GDM1 (cell line): ENCODE measurements around the gene INO80D.
A peak's percentile ranks its signal among the peaks of the same experiment; 100 is the strongest.
"Not testable (repeated sequence)": the region's sequence is repeated elsewhere in the genome, so short reads cannot be mapped to it uniquely, and the experiment has no call there.

ENCODE experiments used
- DNase-seq: peaks from one replicate; lab custom pipeline; 2025; lab: John Stamatoyannopoulos, UW

Gene INO80D

GRCh38 chr2:206028101-206028500 lies 57.9 kb downstream of the INO80D start:
- no peak for DNase-seq

DNA sequence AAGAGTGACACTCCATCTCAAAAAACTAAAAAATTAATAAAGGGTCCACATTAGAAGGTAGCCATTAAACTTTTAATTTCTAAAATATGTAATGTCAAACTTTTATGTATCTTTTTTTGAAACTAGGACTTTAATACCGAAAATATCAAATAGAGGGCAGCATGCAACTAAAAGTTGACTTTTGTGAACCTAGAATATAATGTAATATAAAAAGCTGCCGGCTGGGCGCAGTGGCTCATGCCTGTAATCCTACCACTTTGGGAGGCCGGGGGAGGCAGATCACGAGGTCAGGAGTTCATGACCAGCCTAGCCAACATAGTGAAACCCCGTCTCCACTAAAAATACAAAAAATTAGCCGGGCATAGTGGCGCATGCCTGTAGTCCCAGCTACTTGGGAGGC lies 62.8 kb downstream of the INO80D start:
- no peak for DNase-seq

DNA sequence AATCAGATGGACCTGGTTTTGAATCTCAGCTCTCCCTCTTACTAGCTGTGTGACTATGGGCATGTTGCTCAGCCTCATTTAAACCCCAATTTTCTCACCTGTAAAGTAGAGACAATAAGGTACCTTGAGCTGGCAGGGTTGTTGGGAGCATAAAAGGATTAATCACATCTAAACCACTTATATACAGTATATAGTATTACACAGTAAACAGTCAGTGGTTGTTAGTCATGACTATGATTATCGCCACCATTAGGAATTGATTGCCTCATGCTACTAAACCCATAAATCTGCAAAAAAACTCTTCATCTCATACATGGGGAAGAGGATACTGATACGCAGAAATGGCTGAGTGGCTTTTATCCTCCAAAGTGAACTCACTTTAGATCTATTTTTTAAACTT lies 65.8 kb downstream of the INO80D start:
- no peak for DNase-seq

GRCh38 chr2:206015746-206016145 lies 70.2 kb downstream of the INO80D start:
- not testable (repeated sequence) for DNase-seq

DNA sequence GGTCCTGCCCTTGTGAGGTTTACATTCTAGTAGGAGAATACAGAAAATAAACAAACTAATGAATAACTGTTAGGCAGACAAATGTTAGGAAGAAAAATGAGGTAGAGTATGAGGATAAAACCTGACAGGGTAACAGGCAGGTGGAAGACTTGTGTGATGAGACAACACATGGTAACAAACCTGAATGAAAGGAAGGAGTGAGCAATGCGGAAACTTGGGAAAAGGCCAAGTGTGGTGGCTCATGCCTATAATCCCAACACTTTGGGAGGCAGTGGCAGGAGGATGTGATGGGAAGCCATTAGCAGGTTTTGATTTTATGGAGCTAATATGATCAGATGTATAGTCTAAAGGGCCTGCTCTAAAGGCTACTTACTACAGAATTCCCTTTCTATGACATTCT lies 74.2 kb downstream of the INO80D start:
- DNase-seq = no peak

- no peak for DNase-seq
Observed at GRCh38 chr2:206011018-206011614, 74.9 kb downstream of the INO80D start.

GRCh38 chr2:206004004-206004693 lies 81.8 kb downstream of the INO80D start:
- peak; percentile 23 for DNase-seq

DNA sequence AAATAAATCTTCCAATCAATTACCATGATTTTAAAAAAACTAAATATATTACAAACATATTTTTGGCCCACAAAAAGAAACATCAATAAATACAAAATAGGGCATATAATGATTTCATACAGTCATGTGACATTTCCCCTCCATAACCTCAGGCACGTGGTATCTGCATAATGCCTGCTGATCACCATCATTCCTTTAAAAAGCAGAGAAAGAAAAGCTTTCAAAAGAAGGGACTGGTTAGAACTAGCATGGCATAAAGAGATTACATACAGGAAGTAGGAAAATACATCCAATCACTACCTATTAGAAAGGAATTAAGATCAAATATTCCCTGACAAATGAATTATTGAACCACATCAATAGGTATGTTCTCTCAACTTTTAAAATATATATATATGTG lies 83.5 kb downstream of the INO80D start:
- DNase-seq = no peak

- DNase-seq = no peak
Observed at GRCh38 chr2:206001912-206002311, 84.1 kb downstream of the INO80D start.

DNA sequence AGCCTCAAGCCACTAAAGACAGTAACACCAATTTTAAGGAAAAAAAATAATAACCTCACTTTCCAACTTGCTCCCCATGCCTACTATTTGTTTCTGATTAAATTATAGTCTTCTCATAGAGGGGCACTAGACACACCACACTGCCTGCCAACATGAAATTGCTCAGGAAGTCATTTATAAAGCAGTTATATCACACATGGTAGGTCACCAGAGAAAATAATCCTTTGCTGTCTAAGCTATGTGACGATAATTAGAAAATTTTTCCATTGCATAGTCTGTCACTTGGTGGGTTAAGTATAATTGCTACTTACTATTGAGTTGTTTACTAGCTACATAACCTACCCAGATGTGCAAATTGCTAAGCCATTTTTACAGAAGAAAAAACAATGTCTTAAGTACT lies 85.2 kb downstream of the INO80D start:
- no peak for DNase-seq

GRCh38 chr2:205998583-205998982 lies 87.4 kb downstream of the INO80D start:
- DNase-seq = no peak

- no peak for DNase-seq
Observed at GRCh38 chr2:205996161-205996560, 89.8 kb downstream of the INO80D start.

- no peak for DNase-seq
Observed at GRCh38 chr2:205995260-205995659, 90.7 kb downstream of the INO80D start.

- DNase-seq = no peak
Observed at GRCh38 chr2:205994344-205994743, 91.6 kb downstream of the INO80D start.

DNA sequence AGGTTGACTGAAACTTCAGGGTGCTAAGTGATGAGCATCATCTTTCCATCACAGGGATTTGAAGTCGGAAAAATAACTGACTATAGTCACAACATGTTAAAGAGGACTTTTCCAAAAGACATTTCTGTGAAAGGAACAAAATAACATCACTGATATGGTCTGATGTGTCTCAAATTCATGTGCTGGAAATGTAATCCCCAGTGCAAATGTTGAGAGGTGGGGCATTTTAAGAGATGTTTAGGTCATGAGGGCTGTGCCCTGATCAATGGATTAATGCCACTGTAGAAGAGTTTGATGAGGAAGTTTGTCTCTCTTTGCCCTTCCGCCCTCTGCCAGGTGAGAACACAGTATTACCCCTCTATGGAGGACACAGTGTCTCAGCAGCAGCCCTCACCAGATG lies 95.9 kb downstream of the INO80D start:
- no peak for DNase-seq

- no peak for DNase-seq
Observed at GRCh38 chr2:205989271-205990071, 96.5 kb downstream of the INO80D start.

DNA sequence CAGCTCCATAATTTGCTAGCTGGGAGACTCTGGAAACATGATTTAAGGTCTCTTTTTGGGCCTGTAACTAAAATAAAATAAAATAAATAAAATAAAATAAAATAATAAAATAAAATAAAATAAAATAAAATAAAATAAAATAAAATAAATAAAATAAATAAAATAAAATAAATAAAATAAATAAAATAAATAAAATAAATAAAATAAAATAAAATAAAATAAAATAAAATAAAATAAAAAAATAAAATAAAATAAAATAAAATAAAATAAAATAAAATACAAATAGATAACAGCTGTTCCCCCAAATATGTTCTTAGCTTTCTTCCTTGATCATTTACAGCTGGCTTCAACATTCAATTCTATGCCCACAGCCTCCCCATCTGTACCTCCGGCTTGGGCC lies 97.3 kb downstream of the INO80D start:
- not testable (repeated sequence) for DNase-seq

GRCh38 chr2:205988274-205988673 lies 97.7 kb downstream of the INO80D start:
- no peak for DNase-seq

GRCh38 chr2:205986334-205986733 lies 99.6 kb downstream of the INO80D start:
- DNase-seq = not testable (repeated sequence)

- DNase-seq = no peak
Observed at GRCh38 chr2:205984381-205984780, 101.6 kb downstream of the INO80D start.

DNA sequence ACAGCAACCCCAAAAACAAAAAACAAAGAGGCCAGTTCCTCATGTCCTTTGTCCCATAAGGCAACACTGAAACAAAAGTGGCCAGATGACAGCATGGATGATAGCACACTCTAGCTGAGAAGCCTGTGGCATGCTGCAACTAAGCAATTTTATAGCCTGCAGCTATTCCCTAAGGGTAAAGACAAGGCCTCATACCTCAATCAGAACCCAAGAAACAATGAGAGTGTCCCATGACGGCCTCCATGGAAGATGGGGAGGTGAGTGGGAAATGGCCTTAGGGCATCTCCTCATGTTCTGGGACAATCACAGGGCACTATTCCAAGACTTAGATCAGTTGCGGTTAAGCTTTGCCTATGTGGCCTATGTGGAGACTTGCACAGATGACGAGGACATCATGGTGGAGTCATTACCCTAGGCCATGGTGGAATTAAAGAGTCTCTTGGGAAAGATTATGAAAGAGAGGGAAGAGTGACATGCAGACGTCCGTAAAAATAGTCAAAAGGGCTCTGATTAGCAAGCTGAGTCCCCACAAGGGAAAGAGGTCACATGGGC lies 103.1 kb downstream of the INO80D start:
- no peak for DNase-seq

DNA sequence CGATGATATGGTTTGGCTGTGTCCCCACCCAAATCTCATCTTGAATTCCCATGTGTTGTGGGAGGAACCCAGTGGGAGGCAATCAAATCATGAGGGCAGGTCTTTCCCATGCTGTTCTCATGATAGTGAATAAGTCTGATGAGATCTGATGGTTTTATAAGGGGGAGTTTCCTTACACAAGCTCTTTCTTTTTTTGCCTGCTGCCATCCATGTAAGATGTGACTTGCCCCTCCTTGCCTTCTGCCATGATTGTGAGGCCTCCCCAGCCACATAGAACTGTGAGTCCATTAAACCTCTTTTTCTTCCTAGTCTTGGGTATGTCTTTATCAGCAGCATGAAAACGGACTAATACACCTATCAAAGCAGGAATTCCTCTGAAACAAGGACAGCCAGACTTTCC lies 107.2 kb downstream of the INO80D start:
- DNase-seq = not testable (repeated sequence)

DNA sequence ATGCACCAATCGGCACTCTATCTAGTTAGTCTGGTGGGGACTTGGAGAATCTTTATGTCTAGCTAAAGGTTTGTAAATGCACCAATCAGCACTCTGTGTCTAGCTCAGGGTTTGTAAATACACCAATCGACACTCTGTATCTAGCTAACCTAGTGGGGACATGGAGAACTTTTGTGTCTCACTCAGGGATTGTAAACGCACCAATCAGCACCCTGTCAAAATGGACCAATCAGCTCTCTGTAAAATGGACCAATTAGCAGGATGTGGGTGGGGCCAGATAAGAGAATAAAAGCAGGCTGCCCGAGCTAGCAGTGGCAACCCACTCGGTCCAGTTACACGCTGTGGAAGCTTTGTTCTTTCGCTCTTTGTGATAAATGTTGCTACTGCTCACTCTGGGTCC lies 108.3 kb downstream of the INO80D start:
- DNase-seq = not testable (repeated sequence)
